Measurements from ENCODE around the gene COA1.

The COA1 gene

DNA sequence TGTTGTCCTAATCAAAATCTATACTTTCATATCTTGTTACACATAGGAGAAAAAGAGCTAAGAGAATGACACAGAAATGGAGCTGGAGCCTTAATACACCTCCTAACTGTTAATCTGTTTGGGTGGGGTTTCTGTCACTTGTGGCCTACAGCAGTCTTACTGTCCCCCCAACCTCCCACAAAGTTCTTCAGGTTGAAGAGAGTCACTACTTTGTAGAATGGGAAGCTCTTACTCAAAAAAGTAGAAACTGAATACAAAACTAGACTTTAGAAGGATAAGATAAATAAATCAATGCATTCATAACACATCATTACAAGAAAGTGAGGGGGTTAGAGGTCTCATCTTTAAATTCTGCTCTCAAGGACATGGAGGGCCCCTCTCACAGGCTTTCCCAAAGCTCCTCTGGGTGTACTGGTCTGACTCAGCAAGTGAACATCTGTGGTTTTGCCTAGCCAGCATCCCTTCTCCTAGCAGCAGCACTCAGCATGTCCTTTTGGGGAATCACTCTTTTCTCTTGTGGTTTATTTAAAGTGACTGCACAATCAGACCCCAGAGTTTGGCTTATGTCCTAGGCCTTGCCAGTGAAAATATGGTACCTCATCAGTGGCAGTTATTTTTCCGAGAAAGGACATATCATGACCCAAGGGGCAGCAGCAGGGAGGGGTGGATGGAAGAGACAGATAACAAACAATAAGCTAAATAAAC, 27.2 kb upstream of the COA1 start:
- H3K4me1 ChIP-seq (ENCODE audit: control insufficient read depth, low read depth, low read length) = peaks cover 5% of the 10 kb centered on the region
- H3K9me3 ChIP-seq (ENCODE audit: control insufficient read depth, low read depth, low read length) = no peaks in the 10 kb centered on the region
- H3K4me3 ChIP-seq (ENCODE audit: low read length) = no peak overlapping the region
- no peak overlapping the region for H3K9ac ChIP-seq (ENCODE audit: low read length)
- H3K36me3 ChIP-seq (ENCODE audit: control insufficient read depth, low read depth, low read length) = no peaks in the 10 kb centered on the region
- H3K27ac ChIP-seq (ENCODE audit: low read length) = no peak overlapping the region
- H3K27me3 ChIP-seq (ENCODE audit: control insufficient read depth, insufficient read depth, low read length) = peaks cover 38% of the 10 kb centered on the region

DNA sequence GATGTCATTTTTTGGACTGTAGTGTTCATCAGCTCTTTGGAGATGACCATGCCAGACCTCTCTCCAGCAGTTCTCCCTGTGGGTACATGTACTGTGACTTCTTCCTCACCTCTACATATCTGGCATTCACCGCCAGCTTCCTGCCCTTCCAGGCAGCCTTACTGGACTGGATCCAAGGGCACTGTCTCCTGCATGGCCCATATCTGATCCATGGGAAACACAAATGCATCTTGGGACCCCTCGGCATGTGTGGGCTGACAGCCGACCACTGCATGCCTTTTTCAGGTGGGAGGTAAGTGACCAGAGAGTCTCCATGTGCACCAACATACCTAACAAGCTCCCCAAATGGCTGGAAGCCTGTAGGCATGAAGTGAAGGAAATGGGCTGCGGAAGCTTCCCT, 25.3 kb upstream of the COA1 start:
- peaks cover 28% of the 10 kb centered on the region for H3K27me3 ChIP-seq (ENCODE audit: control insufficient read depth, insufficient read depth, low read length)
- H3K36me3 ChIP-seq (ENCODE audit: control insufficient read depth, low read depth, low read length) = no peaks in the 10 kb centered on the region
- H3K9ac ChIP-seq (ENCODE audit: low read length) = no peak overlapping the region
- no peak overlapping the region for H3K4me3 ChIP-seq (ENCODE audit: low read length)
- H3K4me1 ChIP-seq (ENCODE audit: control insufficient read depth, low read depth, low read length) = peaks cover 5% of the 10 kb centered on the region
- no peak overlapping the region for H3K27ac ChIP-seq (ENCODE audit: low read length)
- no peaks in the 10 kb centered on the region for H3K9me3 ChIP-seq (ENCODE audit: control insufficient read depth, low read depth, low read length)

- H3K9ac ChIP-seq (ENCODE audit: low read length) = no peak overlapping the region
- no peak overlapping the region for H3K4me3 ChIP-seq (ENCODE audit: low read length)
- peaks cover 20% of the 10 kb centered on the region for H3K27me3 ChIP-seq (ENCODE audit: control insufficient read depth, insufficient read depth, low read length)
- no peaks in the 10 kb centered on the region for H3K9me3 ChIP-seq (ENCODE audit: control insufficient read depth, low read depth, low read length)
- no peaks in the 10 kb centered on the region for H3K4me1 ChIP-seq (ENCODE audit: control insufficient read depth, low read depth, low read length)
- no peaks in the 10 kb centered on the region for H3K36me3 ChIP-seq (ENCODE audit: control insufficient read depth, low read depth, low read length)
- H3K27ac ChIP-seq (ENCODE audit: low read length) = no peak overlapping the region
These were observed 24.5 kb upstream of the COA1 start for GRCh38 chr7:43753843-43754242.

- Histone ChIP-seq H3K27me3 (ENCODE audit: control insufficient read depth, insufficient read depth, low read length) (peaks cover 19% of the 10 kb centered on the region), H3K36me3 (ENCODE audit: control insufficient read depth, low read depth, low read length) (no peaks in the 10 kb centered on the region), H3K27ac (ENCODE audit: low read length) (no peak overlapping the region), H3K9me3 (ENCODE audit: control insufficient read depth, low read depth, low read length) (no peaks in the 10 kb centered on the region), H3K9ac (ENCODE audit: low read length) (no peak overlapping the region), H3K4me3 (ENCODE audit: low read length) (no peak overlapping the region), H3K4me1 (ENCODE audit: control insufficient read depth, low read depth, low read length) (no peaks in the 10 kb centered on the region)
These were observed 24.0 kb upstream of the COA1 start for GRCh38 chr7:43753271-43753810.

DNA sequence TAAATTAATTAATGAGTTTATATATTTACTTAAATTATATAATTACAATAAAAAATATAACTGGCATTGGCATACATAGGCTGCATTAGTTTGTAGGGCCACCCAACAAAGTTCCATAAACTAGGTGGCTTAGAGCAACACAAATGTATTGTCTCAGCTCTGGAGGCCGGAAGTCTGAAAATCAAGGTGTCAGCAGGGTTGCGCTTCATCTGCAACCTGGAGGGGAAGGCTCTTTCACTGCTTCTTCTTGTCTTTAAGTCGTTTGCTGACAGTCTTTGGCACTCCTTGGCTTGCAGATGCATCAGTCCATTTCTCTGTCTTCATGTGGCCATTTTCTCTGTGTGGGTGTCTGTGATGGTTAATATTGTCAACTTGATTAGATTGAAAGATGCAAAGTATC, 23.1 kb upstream of the COA1 start:
- Histone ChIP-seq H3K27me3 (ENCODE audit: control insufficient read depth, insufficient read depth, low read length) (peaks cover 11% of the 10 kb centered on the region), H3K9me3 (ENCODE audit: control insufficient read depth, low read depth, low read length) (no peaks in the 10 kb centered on the region), H3K9ac (ENCODE audit: low read length) (no peak overlapping the region), H3K36me3 (ENCODE audit: control insufficient read depth, low read depth, low read length) (no peaks in the 10 kb centered on the region), H3K4me3 (ENCODE audit: low read length) (no peak overlapping the region), H3K4me1 (ENCODE audit: control insufficient read depth, low read depth, low read length) (no peaks in the 10 kb centered on the region), H3K27ac (ENCODE audit: low read length) (no peak overlapping the region)

GRCh38 chr7:43750016-43750887, 20.9 kb upstream of the COA1 start:
- Histone ChIP-seq H3K36me3 (ENCODE audit: control insufficient read depth, low read depth, low read length) (no peaks in the 10 kb centered on the region), H3K27ac (ENCODE audit: low read length) (no peak overlapping the region), H3K27me3 (ENCODE audit: control insufficient read depth, insufficient read depth, low read length) (no peaks in the 10 kb centered on the region), H3K4me1 (ENCODE audit: control insufficient read depth, low read depth, low read length) (no peaks in the 10 kb centered on the region), H3K9ac (ENCODE audit: low read length) (no peak overlapping the region), H3K4me3 (ENCODE audit: low read length) (no peak overlapping the region), H3K9me3 (ENCODE audit: control insufficient read depth, low read depth, low read length) (no peaks in the 10 kb centered on the region)

- Histone ChIP-seq H3K27ac (ENCODE audit: low read length) (no peak overlapping the region), H3K27me3 (ENCODE audit: control insufficient read depth, insufficient read depth, low read length) (no peaks in the 10 kb centered on the region), H3K4me3 (ENCODE audit: low read length) (no peak overlapping the region)
These were observed 20.1 kb upstream of the COA1 start for GRCh38 chr7:43749383-43749940.

GRCh38 chr7:43747328-43748105, 18.2 kb upstream of the COA1 start:
- Histone ChIP-seq H3K27ac (ENCODE audit: low read length) (no peak overlapping the region), H3K9ac (ENCODE audit: low read length) (no peak overlapping the region), H3K27me3 (ENCODE audit: control insufficient read depth, insufficient read depth, low read length) (no peaks in the 10 kb centered on the region), H3K4me1 (ENCODE audit: control insufficient read depth, low read depth, low read length) (no peaks in the 10 kb centered on the region), H3K9me3 (ENCODE audit: control insufficient read depth, low read depth, low read length) (no peaks in the 10 kb centered on the region), H3K36me3 (ENCODE audit: control insufficient read depth, low read depth, low read length) (no peaks in the 10 kb centered on the region), H3K4me3 (ENCODE audit: low read length) (no peak overlapping the region)

More at GRCh38 chr7:43749383-43749940, 20.1 kb upstream of the COA1 start:
- Histone ChIP-seq H3K9me3 (ENCODE audit: control insufficient read depth, low read depth, low read length) (no peaks in the 10 kb centered on the region), H3K9ac (ENCODE audit: low read length) (no peak overlapping the region), H3K36me3 (ENCODE audit: control insufficient read depth, low read depth, low read length) (no peaks in the 10 kb centered on the region), H3K4me1 (ENCODE audit: control insufficient read depth, low read depth, low read length) (no peaks in the 10 kb centered on the region)

DNA sequence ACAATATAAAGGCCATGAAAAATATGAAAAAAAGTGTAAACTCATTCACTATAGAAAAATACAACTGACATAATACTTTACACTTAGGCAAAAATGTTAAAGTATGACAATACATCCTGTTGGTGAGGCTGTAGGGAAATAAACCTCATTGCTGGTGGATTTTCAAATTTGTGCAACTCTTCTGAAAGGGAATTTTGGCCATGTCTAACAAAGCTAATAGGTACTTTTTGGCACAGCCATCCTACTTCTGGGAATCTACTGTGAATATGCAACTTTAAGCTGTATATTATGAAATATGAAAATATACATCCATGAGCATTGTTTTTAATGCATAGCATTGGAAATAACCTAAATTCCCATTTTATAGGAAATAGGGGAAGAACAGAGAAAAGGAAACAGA, 13.4 kb upstream of the COA1 start:
- H3K4me3 ChIP-seq (ENCODE audit: low read length) = no peak overlapping the region
- H3K27me3 ChIP-seq (ENCODE audit: control insufficient read depth, insufficient read depth, low read length) = no peaks in the 10 kb centered on the region
- no peak overlapping the region for H3K27ac ChIP-seq (ENCODE audit: low read length)
- H3K36me3 ChIP-seq (ENCODE audit: control insufficient read depth, low read depth, low read length) = no peaks in the 10 kb centered on the region
- H3K4me1 ChIP-seq (ENCODE audit: control insufficient read depth, low read depth, low read length) = no peaks in the 10 kb centered on the region
- no peaks in the 10 kb centered on the region for H3K9me3 ChIP-seq (ENCODE audit: control insufficient read depth, low read depth, low read length)
- H3K9ac ChIP-seq (ENCODE audit: low read length) = no peak overlapping the region

DNA sequence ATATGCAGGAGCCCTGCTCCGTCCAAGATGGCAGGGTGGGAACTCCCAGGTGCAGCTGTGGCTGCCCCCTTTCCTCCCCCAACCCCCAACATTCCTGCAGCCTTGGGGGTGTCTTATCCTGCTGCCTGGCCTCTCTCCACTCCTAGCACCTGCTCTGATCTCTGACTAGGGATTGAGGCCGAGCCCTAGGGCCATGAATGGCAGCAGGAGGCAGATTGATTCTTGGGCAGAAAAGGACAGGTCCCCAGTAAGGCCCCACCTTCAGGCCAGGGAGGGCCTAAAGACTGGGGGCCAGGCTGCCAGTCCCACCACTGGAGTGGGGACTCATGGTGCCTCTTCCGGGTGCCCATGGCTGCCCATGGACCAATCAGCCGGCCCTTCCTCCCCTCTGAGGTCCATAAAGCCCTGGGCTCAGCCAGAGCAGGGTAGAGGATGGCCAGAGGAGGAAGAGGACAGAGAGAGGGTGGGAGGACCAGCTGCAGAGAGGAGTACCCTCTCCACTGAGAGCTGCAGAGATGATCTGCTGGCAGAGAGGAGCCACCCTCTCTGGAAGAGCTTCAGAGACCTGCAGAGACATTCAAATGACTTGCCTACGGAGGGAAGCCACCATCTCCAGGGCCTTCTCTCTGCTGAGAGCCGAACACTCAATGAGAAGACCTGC, 8.3 kb upstream of the COA1 start:
- H3K4me3 ChIP-seq (ENCODE audit: low read length) = no peak overlapping the region
- no peaks in the 10 kb centered on the region for H3K4me1 ChIP-seq (ENCODE audit: control insufficient read depth, low read depth, low read length)
- H3K27ac ChIP-seq (ENCODE audit: low read length) = no peak overlapping the region
- no peak overlapping the region for H3K9ac ChIP-seq (ENCODE audit: low read length)
- H3K9me3 ChIP-seq (ENCODE audit: control insufficient read depth, low read depth, low read length) = no peaks in the 10 kb centered on the region
- H3K36me3 ChIP-seq (ENCODE audit: control insufficient read depth, low read depth, low read length) = no peaks in the 10 kb centered on the region
- H3K27me3 ChIP-seq (ENCODE audit: control insufficient read depth, insufficient read depth, low read length) = no peaks in the 10 kb centered on the region

Data from iPS-18a (cell line).